HG03439 (cell line): ENCODE data around the gene KRTAP5-10.
"Not testable (repeated sequence)": the region's sequence is repeated elsewhere in the genome, so short reads cannot be mapped to it uniquely, and the experiment has no call there.

Experiments
- ATAC-seq: cut with Tn5 transposase; IDR thresholded peaks from one replicate; pipeline ENCODE4 v1.9.1; 2021; ENCODE audit warnings: mild to moderate bottlenecking, moderate library complexity; ENCODE audit not compliant: unreplicated experiment

The KRTAP5-10 gene

DNA sequence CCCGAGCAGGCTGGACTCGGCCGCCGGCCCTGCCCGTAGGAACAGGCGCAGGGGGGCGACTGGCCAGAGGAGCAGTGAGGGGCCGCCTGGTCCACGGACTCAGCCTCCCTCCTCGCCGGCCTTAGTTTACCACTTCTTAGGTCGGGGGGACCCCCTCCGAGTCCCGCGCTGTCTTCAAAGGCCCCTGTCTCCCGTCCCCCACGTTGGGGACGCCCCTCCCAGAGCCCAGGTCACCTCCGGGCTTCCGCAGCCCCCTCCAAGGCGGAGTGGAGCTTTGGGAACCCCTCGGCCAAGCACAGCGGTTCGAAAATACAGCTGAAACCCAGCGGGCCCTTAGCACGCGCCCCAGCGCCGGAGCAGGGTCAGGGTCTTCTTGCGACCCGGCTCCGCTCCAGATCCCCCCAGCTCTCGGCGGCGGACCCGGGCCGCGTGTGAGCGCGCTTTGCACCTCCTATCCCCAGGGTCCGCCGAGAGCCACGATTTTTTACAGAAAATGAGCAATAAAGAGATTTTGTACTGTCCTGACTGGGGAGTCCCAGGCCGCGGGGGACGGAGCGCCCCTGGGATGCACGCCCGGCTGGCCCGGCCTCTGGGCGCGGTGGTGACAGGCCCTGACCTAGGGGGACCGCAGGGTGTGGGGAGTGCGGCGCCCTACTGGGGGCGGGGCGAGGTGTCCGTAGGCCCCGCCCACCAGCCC lies 42.3 kb downstream of the KRTAP5-10 start:
- ATAC-seq = not testable (repeated sequence)

DNA sequence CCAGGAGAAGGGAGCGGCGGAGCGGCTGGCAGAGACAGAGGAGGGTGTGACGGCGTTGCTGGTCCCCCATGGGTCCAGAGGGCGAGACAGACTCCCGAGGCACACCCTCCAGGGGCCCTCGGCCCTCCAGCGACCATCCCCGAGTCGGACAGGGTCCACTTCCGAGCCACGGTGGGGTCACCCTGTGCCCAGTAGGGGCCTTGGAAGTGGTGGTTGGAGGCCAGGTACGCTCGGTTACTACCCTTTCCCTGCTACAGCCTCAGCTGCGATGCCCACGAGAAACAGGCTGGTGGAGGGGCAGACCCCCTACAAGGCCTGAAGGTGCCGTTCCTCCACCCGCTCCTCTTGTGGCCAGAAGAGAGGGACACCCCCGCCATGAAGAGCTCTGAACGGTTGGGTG lies 42.9 kb downstream of the KRTAP5-10 start:
- ATAC-seq = not testable (repeated sequence)

DNA sequence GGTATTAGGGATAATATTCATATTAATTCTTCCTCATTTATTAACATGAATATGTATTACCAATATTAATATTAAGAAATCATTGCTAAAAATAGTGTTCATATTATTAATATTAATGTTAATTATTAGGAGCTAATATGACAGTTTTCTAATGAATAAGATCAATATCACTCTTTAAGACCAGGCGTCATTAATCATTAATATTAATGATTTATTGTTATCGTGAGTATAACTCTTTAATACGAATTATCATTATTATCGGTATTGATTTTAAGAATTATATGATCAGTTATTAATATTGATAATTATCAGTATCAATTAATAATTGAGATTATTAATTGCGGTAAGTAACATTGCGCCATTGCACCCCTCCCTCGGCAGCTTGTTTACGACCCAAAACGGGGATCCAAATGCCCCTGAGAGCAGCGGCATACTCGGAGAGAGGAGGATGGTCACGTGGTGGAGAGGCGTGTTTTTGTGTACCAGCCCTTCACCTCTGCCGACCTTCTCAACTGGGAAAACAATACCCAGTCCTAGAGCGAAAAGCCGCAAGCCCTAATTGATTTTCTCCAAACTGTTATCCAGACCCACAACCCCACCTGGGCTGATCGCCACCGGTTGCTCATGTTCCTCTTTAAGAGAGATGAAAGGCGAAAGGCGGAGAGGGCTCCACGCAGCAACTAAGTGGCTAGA lies 46.0 kb downstream of the KRTAP5-10 start:
- ATAC-seq = not testable (repeated sequence)

DNA sequence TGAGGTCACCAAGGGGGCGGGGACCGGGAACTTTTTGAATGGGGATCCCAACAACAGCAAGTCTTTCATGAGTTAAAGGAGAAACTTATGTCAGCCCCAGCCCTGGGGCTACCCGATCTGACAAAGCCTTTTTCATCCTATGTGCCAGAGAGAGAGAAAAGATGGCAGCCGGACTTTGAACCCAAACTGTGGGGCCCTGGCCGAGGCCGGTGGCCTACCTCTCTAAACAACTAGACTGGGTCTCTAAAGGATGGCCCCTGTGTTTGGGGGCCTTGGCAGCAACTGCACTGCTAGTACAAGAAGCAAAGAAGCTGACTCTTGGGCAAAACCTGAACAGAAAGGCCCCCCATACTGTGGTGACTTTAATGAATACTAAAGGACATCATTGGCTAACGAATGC lies 48.6 kb downstream of the KRTAP5-10 start:
- ATAC-seq = not testable (repeated sequence)

DNA sequence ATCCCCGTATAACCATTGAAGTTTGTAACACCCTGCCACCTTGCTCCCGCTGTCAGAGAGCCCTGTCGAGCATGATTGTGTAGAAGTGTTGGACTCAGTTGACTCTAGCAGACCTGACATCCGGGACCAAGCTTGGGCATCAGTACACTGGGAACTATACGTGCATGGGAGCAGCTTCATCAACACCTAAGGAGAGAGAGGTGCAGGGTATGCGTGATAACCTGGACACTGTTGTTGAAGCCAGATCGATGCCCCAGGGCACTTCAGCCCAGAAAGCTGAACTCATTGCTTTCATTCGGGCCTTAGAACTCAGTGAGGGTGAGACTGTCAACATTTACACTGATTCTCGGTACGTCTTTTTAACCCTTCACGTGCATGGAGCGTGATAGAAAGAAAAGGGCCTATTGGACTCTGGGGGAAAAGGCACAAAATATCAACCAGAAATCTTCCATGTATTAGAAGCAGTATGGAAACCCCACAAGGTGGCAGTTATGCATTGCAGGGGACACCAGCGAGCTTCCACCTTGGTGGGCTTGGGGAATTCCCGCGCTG lies 49.1 kb downstream of the KRTAP5-10 start:
- ATAC-seq = not testable (repeated sequence)

DNA sequence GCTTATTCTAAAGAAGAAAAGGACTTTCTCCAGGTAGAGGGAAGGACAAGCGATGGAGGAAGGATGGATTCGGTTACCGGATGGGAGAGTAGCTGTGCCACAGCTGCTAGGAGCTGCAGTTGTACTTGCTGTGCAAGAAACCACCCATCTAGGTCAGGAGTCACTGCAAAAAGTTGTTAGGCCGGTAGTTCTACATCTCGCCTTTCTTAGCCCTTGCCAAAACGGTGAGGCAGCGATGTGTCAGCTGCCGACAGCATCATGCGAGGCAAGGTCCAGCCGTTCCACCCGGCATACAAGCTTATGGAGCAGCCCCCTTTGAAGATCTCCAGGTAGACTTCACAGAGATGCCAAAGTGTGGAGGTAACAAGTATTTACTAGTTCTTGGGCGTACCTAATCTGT lies 49.6 kb downstream of the KRTAP5-10 start:
- not testable (repeated sequence) for ATAC-seq
